Skin of body (tissue), 2 donors: ENCODE data around the gene WWTR1. TPM values are rescaled to one million over a fixed set of nuclear protein-coding genes. Genes with fewer than 3 reads are reported as not detected.

ENCODE experiments used
- DNase-seq: peaks from one replicate; lab custom pipeline; 2025; lab: John Stamatoyannopoulos, UW
- total RNA-seq: library from RNA; depleted of rRNA; stranded (reverse); fragments of >200 nt; gene quantifications from one replicate; pipeline ENCODE4 v1.2.3, GENCODE V29; 2014

The WWTR1 gene
- total RNA-seq, 1 donor from 2014 or later: 83.2 TPM

- no peak for DNase-seq
Measured at GRCh38 chr3:149571381-149571780, 86.4 kb downstream of the WWTR1 start.

GRCh38 chr3:149570016-149570415, 87.8 kb downstream of the WWTR1 start:
- peak; percentile 78 for DNase-seq

- DNase-seq: no peak
Measured at GRCh38 chr3:149567381-149567780, 90.4 kb downstream of the WWTR1 start.

- peak; percentile 85 for DNase-seq
Measured at GRCh38 chr3:149566292-149566975, 91.4 kb downstream of the WWTR1 start.

- no peak for DNase-seq
Measured at GRCh38 chr3:149564079-149564478, 93.7 kb downstream of the WWTR1 start.

GRCh38 chr3:149563114-149563513, 94.7 kb downstream of the WWTR1 start:
- DNase-seq: no peak

GRCh38 chr3:149560617-149561016, 97.2 kb downstream of the WWTR1 start:
- DNase-seq: peak; percentile 29

- no peak for DNase-seq
Measured at GRCh38 chr3:149560001-149560400, 97.8 kb downstream of the WWTR1 start.

GRCh38 chr3:149559525-149559924, 98.3 kb downstream of the WWTR1 start:
- no peak for DNase-seq

GRCh38 chr3:149555927-149556326, 101.9 kb downstream of the WWTR1 start:
- no peak for DNase-seq

GRCh38 chr3:149554826-149555225, 103.0 kb downstream of the WWTR1 start:
- DNase-seq: peak; percentile 74

- peak; percentile 94 for DNase-seq
Measured at GRCh38 chr3:149553781-149554451, 103.9 kb downstream of the WWTR1 start.

GRCh38 chr3:149552700-149553099, 105.1 kb downstream of the WWTR1 start:
- no peak for DNase-seq

GRCh38 chr3:149551500-149551899, 106.3 kb downstream of the WWTR1 start:
- DNase-seq: no peak

GRCh38 chr3:149548669-149549065, 109.2 kb downstream of the WWTR1 start:
- no peak for DNase-seq

GRCh38 chr3:149547954-149548668, 109.7 kb downstream of the WWTR1 start:
- peak; percentile 64 for DNase-seq

GRCh38 chr3:149547413-149547812, 110.4 kb downstream of the WWTR1 start:
- DNase-seq: peak; percentile 84

GRCh38 chr3:149545049-149545448, 112.8 kb downstream of the WWTR1 start:
- no peak for DNase-seq

GRCh38 chr3:149542375-149543312, 115.2 kb downstream of the WWTR1 start:
- no peak for DNase-seq

- DNase-seq: no peak
Measured at GRCh38 chr3:149541091-149541491, 116.7 kb downstream of the WWTR1 start.

GRCh38 chr3:149538371-149538770, 119.5 kb downstream of the WWTR1 start:
- DNase-seq: no peak
